Activated CD4-positive, alpha-beta T cell treated with anti-CD3 and anti-CD28 coated beads, Interleukin-2, amount 50 U/mL, for 1 hour (primary cell): ENCODE measurements around the gene TRMT11.
"Not testable (repeated sequence)": the region's sequence is repeated elsewhere in the genome, so short reads cannot be mapped to it uniquely, and the experiment has no call there.

Source experiments
- DNase-seq: peaks from one replicate; pipeline ENCODE4 v3.0.0-alpha.2; 2020

TRMT11 gene

GRCh38 chr6:125986301-125987025 lies at the start of gene TRMT11:
Gene TRMT11 (plus strand): TSS chr6:125986540. CDS start chr6:125986551, 11 bp downstream.
- peak; percentile 75 for DNase-seq

- no peak for DNase-seq
Measured at GRCh38 chr6:125939026-125939425, 47.3 kb upstream of the TRMT11 start.

GRCh38 chr6:125939791-125940190 lies 46.5 kb upstream of the TRMT11 start:
- no peak for DNase-seq

GRCh38 chr6:125940247-125941041 lies 45.9 kb upstream of the TRMT11 start:
- no peak for DNase-seq

- DNase-seq: no peak
Measured at GRCh38 chr6:125942672-125943527, 43.4 kb upstream of the TRMT11 start.

GRCh38 chr6:125943528-125944433 lies 42.6 kb upstream of the TRMT11 start:
- no peak for DNase-seq

- DNase-seq: no peak
Measured at GRCh38 chr6:125944434-125944816, 41.9 kb upstream of the TRMT11 start.

- no peak for DNase-seq
Measured at GRCh38 chr6:125944896-125945295, 41.4 kb upstream of the TRMT11 start.

- DNase-seq: no peak
Measured at GRCh38 chr6:125945378-125946141, 40.8 kb upstream of the TRMT11 start.

- DNase-seq: no peak
Measured at GRCh38 chr6:125947615-125948014, 38.7 kb upstream of the TRMT11 start.

- DNase-seq: no peak
Measured at GRCh38 chr6:125948455-125948854, 37.9 kb upstream of the TRMT11 start.

GRCh38 chr6:125949069-125949468 lies 37.3 kb upstream of the TRMT11 start:
- DNase-seq: no peak

- DNase-seq: no peak
Measured at GRCh38 chr6:125950293-125950692, 36.0 kb upstream of the TRMT11 start.

GRCh38 chr6:125950716-125951115 lies 35.6 kb upstream of the TRMT11 start:
- DNase-seq: not testable (repeated sequence)

- DNase-seq: no peak
Measured at GRCh38 chr6:125951323-125951722, 35.0 kb upstream of the TRMT11 start.

GRCh38 chr6:125952764-125953501 lies 33.4 kb upstream of the TRMT11 start:
- DNase-seq: no peak

- no peak for DNase-seq
Measured at GRCh38 chr6:125953502-125953875, 32.9 kb upstream of the TRMT11 start.

- DNase-seq: no peak
Measured at GRCh38 chr6:125954735-125955339, 31.5 kb upstream of the TRMT11 start.

GRCh38 chr6:125955973-125956372 lies 30.4 kb upstream of the TRMT11 start:
- no peak for DNase-seq
